HCT116 (cell line): Measurements from ENCODE around the gene HARS1. TPM values are rescaled to one million over a fixed set of nuclear protein-coding genes. Genes with fewer than 3 reads are reported as not detected.
"Not testable (repeated sequence)": the region's sequence is repeated elsewhere in the genome, so short reads cannot be mapped to it uniquely, and the experiment has no call there.

Experiments
- ATAC-seq: fragments of 200-7000 bp; cut with Tn5 transposase; 2 replicates; pipeline ENCODE4 v1.9.1; 2020; ENCODE audit warnings: mild to moderate bottlenecking, moderate library complexity
- BruUV-seq: library from RNA; stranded (reverse); fragments of 400-500 nt; replicated peaks from 2 replicates; lab custom pipeline; 2021; lab: Mats Ljungman, UMichigan
- CTCF ChIA-PET: fragments of 300-600 bp; sonication (Branson Sonifier 250); formaldehyde crosslinking; loops from one replicate; lab custom pipeline; 2021; ENCODE audit warnings: antibody characterized with exemption; lab: Charles Lee
- POLR2A ChIA-PET: fragments of 300-600, 350-600 bp; sonication (Branson Sonifier 250); formaldehyde crosslinking; loops from one replicate; lab custom pipeline; 2021; ENCODE audit warnings: antibody characterized with exemption; lab: Charles Lee
- RAD21 ChIA-PET, 2 experiments: fragments of 300-600 bp; sonication (Branson Sonifier 250); formaldehyde crosslinking; loops; one replicate each; lab custom pipeline; 2023; ENCODE audit warnings: low total read pairs in 2 of 2; ENCODE audit not compliant: uncharacterized antibody in 2 of 2, unreplicated experiment in 2 of 2, low non-redundant PET in 1 of 2; lab: Charles Lee
- DNase-seq: peaks from one replicate; pipeline ENCODE4 v3.0.0-alpha.2; 2010; ENCODE audit warnings: low read depth, low spot score
- H2AFZ ChIP-seq: fragments of 200-600 bp; shearing (Covaris generic), sonication (generic); 2 replicates; pipeline ENCODE4 v1.6.1; 2017; ENCODE audit warnings: low read depth, mixed run types, mixed read lengths, antibody characterized with exemption, low read length; ENCODE audit not compliant: poor library complexity, severe bottlenecking
- H3K27ac ChIP-seq: 2 replicates; pipeline ENCODE4 v1.5.1; 2012; ENCODE audit warnings: low read depth, low read length
- H3K27me3 ChIP-seq: fragments of 200-600 bp; sonication (generic); 2 replicates; pipeline ENCODE4 v1.6.1; 2016; ENCODE audit warnings: mixed run types, low read length, mixed read lengths; ENCODE audit not compliant: insufficient read depth
- H3K36me3 ChIP-seq, 2 experiments: fragments of 200-500 bp in 1 of 2; fragments of 200-600 bp in 1 of 2; sonication (Bioruptor generic) in 1 of 2; sonication (generic) in 1 of 2; 2 replicates each; pipeline versions ENCODE4 v1.5.1 to v1.6.1; 2014 to 2016; ENCODE audit warnings: low read length in 2 of 2, inconsistent platforms in 1 of 2, mixed read lengths in 1 of 2, mixed run types in 1 of 2; ENCODE audit not compliant: insufficient read depth in 2 of 2, control insufficient read depth in 1 of 2
- H3K4me1 ChIP-seq, 2 experiments: fragments of 200-600 bp in 1 of 2; sonication (generic) in 1 of 2; 2 replicates each; pipeline versions ENCODE4 v1.5.1 to v1.6.1; 2012 to 2017; ENCODE audit warnings: low read length in 2 of 2, inconsistent platforms in 1 of 2, mild to moderate bottlenecking in 1 of 2, mixed read lengths in 1 of 2, mixed run types in 1 of 2, moderate library complexity in 1 of 2; ENCODE audit not compliant: insufficient read depth in 2 of 2, control insufficient read depth in 1 of 2
- H3K4me2 ChIP-seq: fragments of 200-600 bp; sonication (generic); 2 replicates; pipeline ENCODE4 v1.6.1; 2017; ENCODE audit warnings: mixed run types, low read length, mixed read lengths
- H3K4me3 ChIP-seq, 2 experiments: fragments of 200-600 bp in 1 of 2; sonication (generic) in 1 of 2; replicated peaks in 1 of 2; 2 replicates each; pipeline ENCODE4 v1.5.1; 2011 to 2016; ENCODE audit warnings: low read length in 2 of 2, control low read depth in 1 of 2, low read depth in 1 of 2, mild to moderate bottlenecking in 1 of 2, mixed read lengths in 1 of 2, mixed run types in 1 of 2
- H3K79me2 ChIP-seq: fragments of 200-600 bp; sonication (generic); 2 replicates; pipeline ENCODE4 v1.6.1; 2017; ENCODE audit warnings: mild to moderate bottlenecking, mixed run types, low read length, moderate library complexity, mixed read lengths; ENCODE audit not compliant: insufficient read depth
- H3K9ac ChIP-seq: fragments of 200-600 bp; sonication (generic); 2 replicates; pipeline ENCODE4 v1.6.1; 2016; ENCODE audit warnings: low read length, mixed read lengths
- H3K9me2 ChIP-seq: fragments of 200-600 bp; sonication (generic), shearing (Covaris generic); 2 replicates; pipeline ENCODE4 v1.6.1; 2017; ENCODE audit warnings: mixed run types, mild to moderate bottlenecking, moderate library complexity; ENCODE audit not compliant: insufficient read depth
- H3K9me3 ChIP-seq, 2 experiments: fragments of 200-500 bp in 1 of 2; fragments of 200-600 bp in 1 of 2; sonication (Bioruptor generic) in 1 of 2; sonication (generic) in 1 of 2; 2 replicates each; pipeline ENCODE4 v1.6.1; 2014 to 2017; ENCODE audit warnings: low read length in 2 of 2, mixed read lengths in 2 of 2, inconsistent platforms in 1 of 2, low read depth in 1 of 2, mild to moderate bottlenecking in 1 of 2, mixed run types in 1 of 2, moderate library complexity in 1 of 2; ENCODE audit not compliant: control insufficient read depth in 1 of 2, insufficient read depth in 1 of 2
- H4K20me1 ChIP-seq: fragments of 200-600 bp; sonication (generic), shearing (Covaris generic); 2 replicates; pipeline ENCODE4 v1.6.1; 2017; ENCODE audit warnings: mixed run types, mild to moderate bottlenecking, moderate library complexity; ENCODE audit not compliant: insufficient read depth
- ATF3 ChIP-seq: IDR thresholded peaks from 2 replicates; pipeline ENCODE4 v1.6.1; 2012
- ELF1 ChIP-seq: IDR thresholded peaks from 2 replicates; pipeline ENCODE4 v1.6.1; 2012; ENCODE audit warnings: low read depth, borderline replicate concordance
- FOSL1 ChIP-seq: IDR thresholded peaks from 2 replicates; pipeline ENCODE4 v1.6.1; 2012; ENCODE audit warnings: low read depth
- POLR2AphosphoS5 ChIP-seq: IDR thresholded peaks from 2 replicates; pipeline ENCODE4 v1.6.1; 2011; ENCODE audit warnings: mild to moderate bottlenecking, low read depth, low read length, moderate library complexity
- intact Hi-C: fragments of 100-400 bp; cut with micrococcal nuclease; formaldehyde crosslinking; loops from 2 replicates; pipeline ENCODE4 v1.10.0; 2022
- total RNA-seq: library from RNA; stranded (reverse); gene quantifications from one replicate; pipeline ENCODE4 v1.2.1, GENCODE V29; 2021; ENCODE audit not compliant: unreplicated experiment

Gene HARS1
- total RNA-seq, 1 experiment from 2014 or later: 91.1 TPM

- Histone ChIP-seq H3K4me1 (peaks cover 12 to 28% of the 10 kb centered on the region in 2 experiments), H3K9me2 (no peaks in the 10 kb centered on the region), H3K27ac (peak overlapping the region; percentile 80), H2AFZ (peak overlapping the region; percentile 98), H3K4me3 (peak overlapping the region in 1 of 2 experiments; percentile 42; a peak in 1 of 4 replicates), H4K20me1 (no peaks in the 10 kb centered on the region), H3K9ac (peak overlapping the region; percentile 59), H3K9me3 (no peaks in the 10 kb centered on the region), H3K27me3 (no peaks in the 10 kb centered on the region), H3K4me2 (peak overlapping the region; percentile 77), H3K79me2 (no peaks in the 10 kb centered on the region), H3K36me3 (no peaks in the 10 kb centered on the region)
- BruUV-seq: TSS peak; percentile 93
- intact Hi-C loops: loop anchor here (2.0 to 5.0 kb wide), 5 partner anchors 53 to 476 kb away; partner anchors contain the start of genes ANKHD1 and WDR55
- POLR2A ChIA-PET: interaction anchor here (1.0 to 2.4 kb wide), 6 partner anchors 7 to 372 kb away, joined by 3 to 9 read pairs (median 5); partner anchors contain the start of genes ANKHD1, HARS1, HARS2 and HBEGF
- RAD21 ChIA-PET: interaction anchor here in 1 of 2 experiments (0.6 kb wide), 1 partner anchor 43 kb away, joined by 3 read pairs; no protein-coding TSS in a partner anchor
- CTCF ChIA-PET: interaction anchor here (0.7 to 2.7 kb wide), 7 partner anchors 29 to 478 kb away, joined by 3 to 27 read pairs (median 5); partner anchors contain the start of gene HBEGF
- ATAC-seq: peak; percentile 4
- no peak for DNase-seq
- TF ChIP-seq ELF1 (no peak), POLR2AphosphoS5 (no peak), FOSL1 (no peak), ATF3 (no peak)
Measured at GRCh38 chr5:140718266-140718592, 27.1 kb upstream of the HARS1 start.

GRCh38 chr5:140716238-140716637 lies 25.1 kb upstream of the HARS1 start:
- H3K4me2 ChIP-seq, DNase-seq, H3K9me2 ChIP-seq, H3K4me3 ChIP-seq, H4K20me1 ChIP-seq, H3K79me2 ChIP-seq, H3K27me3 ChIP-seq, ATAC-seq, RAD21 ChIA-PET, H3K27ac ChIP-seq, BruUV-seq, H3K36me3 ChIP-seq, H3K9ac ChIP-seq, POLR2A ChIA-PET, H2AFZ ChIP-seq, H3K9me3 ChIP-seq: not testable (repeated sequence)
- intact Hi-C loops: loop anchor here (5.0 kb wide), 1 partner anchor 474 kb away; no protein-coding TSS in a partner anchor
- CTCF ChIA-PET: interaction anchor here (1.0 kb wide), 1 partner anchor 477 kb away, joined by 3 read pairs; no protein-coding TSS in a partner anchor
- H3K4me1 ChIP-seq: peaks cover 23 to 43% of the 10 kb centered on the region in 2 experiments
